Epithelial cell of esophagus (primary cell): ENCODE results near the gene MYO18A.

Source experiments
- DNase-seq: peaks from one replicate; pipeline ENCODE4 v3.0.0; 2010; ENCODE audit warnings: low read depth
- H3K4me3 ChIP-seq: 2 replicates; pipeline ENCODE4 v1.5.1; 2011; ENCODE audit warnings: mild to moderate bottlenecking, low read length, control low read depth
- CTCF ChIP-seq: IDR thresholded peaks from 2 replicates; pipeline ENCODE4 v1.5.1; 2011; ENCODE audit warnings: low read depth, mild to moderate bottlenecking, low read length, control low read depth, inconsistent platforms; ENCODE audit not compliant: insufficient read depth; ENCODE audit errors: missing control alignments

MYO18A gene

DNA sequence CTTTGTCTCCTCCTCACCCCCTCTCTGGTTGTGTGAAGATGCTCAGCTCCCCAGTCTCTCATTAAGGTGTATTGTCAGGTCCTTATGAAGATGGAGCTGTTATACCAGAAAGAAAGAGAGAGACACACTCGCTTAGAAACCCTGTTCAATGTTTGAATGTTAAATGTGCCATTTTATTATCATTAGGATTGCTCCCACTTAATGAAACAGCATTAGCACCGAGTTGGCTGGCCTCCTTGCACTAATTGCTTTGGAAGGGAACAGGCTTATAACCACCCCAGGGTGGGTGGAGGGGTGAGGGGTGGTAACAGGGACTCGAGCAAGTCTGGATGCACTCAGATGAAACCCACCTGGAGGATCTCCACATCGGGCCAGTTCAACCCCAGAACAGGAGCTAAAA, 122.8 kb downstream of the MYO18A start:
- DNase-seq, result no peak
- no peak for TF ChIP-seq CTCF
- H3K4me3 ChIP-seq, result no peak overlapping the region

GRCh38 chr17:29054835-29055234, 125.4 kb downstream of the MYO18A start:
- TF ChIP-seq CTCF, result no peak
- H3K4me3 ChIP-seq, result no peak overlapping the region
- no peak for DNase-seq

DNA sequence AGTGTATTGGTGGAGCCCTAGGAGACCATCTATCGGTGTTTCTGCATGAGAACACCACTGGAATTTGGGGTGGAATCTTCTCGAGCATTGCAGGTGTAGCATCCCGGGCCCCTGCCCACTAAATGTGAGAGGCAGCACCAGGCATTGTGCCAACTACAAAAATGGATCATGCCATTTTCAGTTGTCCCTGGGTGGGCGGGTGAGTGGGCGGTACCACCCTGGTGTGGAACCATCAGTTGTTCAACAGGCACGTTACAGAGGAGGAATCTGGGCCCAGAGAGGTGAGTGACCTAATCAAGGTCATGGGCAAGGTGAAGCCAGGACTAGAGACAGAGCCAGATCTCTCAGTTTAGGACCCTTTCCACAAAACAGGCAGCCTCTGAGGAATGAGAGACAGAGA, 128.5 kb downstream of the MYO18A start:
- TF ChIP-seq CTCF, result no peak
- H3K4me3 ChIP-seq, result no peak overlapping the region
- no peak for DNase-seq

DNA sequence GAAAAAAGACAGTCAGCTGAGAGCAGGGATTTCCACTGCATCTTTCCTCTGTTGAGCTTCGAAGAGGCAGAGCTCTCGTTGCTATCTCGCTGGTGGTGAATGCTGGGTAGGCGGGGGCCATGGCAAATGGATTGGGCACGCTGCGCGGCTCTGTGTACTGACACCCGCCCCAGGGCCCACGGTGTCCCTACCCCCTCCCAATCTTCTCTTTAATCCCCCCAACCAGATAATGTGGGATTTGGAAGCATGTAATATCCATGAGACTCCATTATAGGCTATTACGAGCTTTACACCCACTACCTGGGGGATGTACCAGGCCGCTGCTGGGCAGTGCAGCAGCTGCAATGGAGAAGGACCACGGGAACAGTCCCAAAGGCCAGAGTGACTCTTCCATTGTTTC, 129.0 kb downstream of the MYO18A start:
- H3K4me3 ChIP-seq, result no peak overlapping the region
- DNase-seq, result no peak
- TF ChIP-seq CTCF, result no peak

GRCh38 chr17:29050176-29050575, 130.0 kb downstream of the MYO18A start:
- no peak for TF ChIP-seq CTCF
- DNase-seq, result peak; percentile 41

DNA sequence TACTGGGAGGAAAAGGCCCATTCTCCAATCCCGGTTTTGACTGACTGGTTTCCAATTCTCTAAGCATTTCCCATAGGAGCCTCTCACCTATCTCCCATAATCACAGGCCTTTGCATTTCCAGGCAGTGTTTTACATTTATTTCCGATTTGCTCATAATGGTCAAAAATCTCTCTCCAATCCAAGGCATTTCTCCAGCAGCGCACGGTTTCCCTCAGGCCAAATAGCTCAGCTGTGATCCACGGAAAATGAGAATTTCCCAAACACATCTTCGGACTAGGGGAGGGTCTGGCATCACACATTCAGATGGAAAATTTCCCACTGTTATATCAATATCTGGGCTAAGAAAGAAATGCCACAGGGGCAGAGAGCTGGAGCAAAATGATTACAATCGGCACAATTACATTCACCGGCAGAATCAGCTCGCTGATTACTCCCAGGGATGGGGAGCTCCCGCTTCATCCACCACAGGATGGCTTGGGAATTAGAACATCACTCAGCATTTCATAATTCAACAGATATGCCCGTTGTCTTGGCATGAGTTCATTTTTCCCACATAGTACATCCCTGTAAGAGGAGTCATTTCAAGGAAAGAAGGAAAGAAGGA, 130.6 kb downstream of the MYO18A start:
- no peak for DNase-seq
- no peak for TF ChIP-seq CTCF

More at GRCh38 chr17:29050176-29050575, 130.0 kb downstream of the MYO18A start:
- H3K4me3 ChIP-seq, result no peak overlapping the region

More for the DNA sequence above, 130.6 kb downstream of the MYO18A start:
- H3K4me3 ChIP-seq, result no peak overlapping the region
